Vagina (tissue), 2 donors: ENCODE data around the gene FAM186B. TPM values are rescaled to one million over a fixed set of nuclear protein-coding genes. Genes with fewer than 3 reads are reported as not detected.

Experiments
- DNase-seq, 2 donors: peaks; one replicate each; pipeline ENCODE4 v3.0.0-alpha.2; 2017; ENCODE audit errors: extremely low spot score in 2 of 2
- H3K27ac ChIP-seq: fragments of 200-600 bp; sonication (generic); one replicate; pipeline ENCODE4 v1.5.1; 2019
- H3K27me3 ChIP-seq: fragments of 200-600 bp; sonication (generic); one replicate; pipeline ENCODE4 v1.5.1; 2019
- H3K36me3 ChIP-seq, 2 donors: fragments of 200-600 bp; sonication (generic); one replicate each; pipeline ENCODE4 v1.5.1; 2017 to 2019
- H3K4me1 ChIP-seq: fragments of 200-600 bp; sonication (generic); one replicate; pipeline ENCODE4 v1.5.1; 2019
- H3K4me3 ChIP-seq, 2 donors: fragments of 200-600 bp; sonication (generic); 1 replicate in 1 of 2; 2 replicates in 1 of 2; pipeline ENCODE4 v1.5.1; 2016 to 2019
- H3K9me3 ChIP-seq: fragments of 200-600 bp; sonication (generic); one replicate; pipeline ENCODE4 v1.5.1; 2019
- CTCF ChIP-seq, 3 experiments: fragments of 450-650 bp in 2 of 3; fragments of 200-600 bp in 1 of 3; sonication (generic) in 1 of 3; IDR thresholded peaks; one replicate each; pipeline ENCODE4 v1.5.1; 2017 to 2019; ENCODE audit warnings: antibody characterized with exemption in 3 of 3, mild to moderate bottlenecking in 2 of 3, moderate library complexity in 2 of 3
- POLR2A ChIP-seq, 2 donors: fragments of 450-650 bp; IDR thresholded peaks; one replicate each; pipeline ENCODE4 v1.6.1; 2017; ENCODE audit warnings: antibody characterized with exemption in 2 of 2, mild to moderate bottlenecking in 2 of 2, moderate library complexity in 2 of 2
- POLR2AphosphoS5 ChIP-seq, 2 donors: sonication (generic); formaldehyde crosslinking; IDR thresholded peaks; one replicate each; pipeline ENCODE4 v1.9.0; 2017; ENCODE audit warnings: antibody characterized with exemption in 2 of 2, mild to moderate bottlenecking in 2 of 2, low read depth in 1 of 2; ENCODE audit not compliant: insufficient read depth in 1 of 2
- intact Hi-C: fragments of 100-400 bp; cut with DNase I; formaldehyde crosslinking; loops from one replicate; pipeline ENCODE4 v1.15.1; 2023
- total RNA-seq: library from RNA; depleted of rRNA; stranded (reverse); fragments of >200 nt; gene quantifications from one replicate; pipeline ENCODE4 v1.2.3, GENCODE V29; 2016

FAM186B gene
- total RNA-seq, 1 donor from 2014 or later, result not detected

DNA sequence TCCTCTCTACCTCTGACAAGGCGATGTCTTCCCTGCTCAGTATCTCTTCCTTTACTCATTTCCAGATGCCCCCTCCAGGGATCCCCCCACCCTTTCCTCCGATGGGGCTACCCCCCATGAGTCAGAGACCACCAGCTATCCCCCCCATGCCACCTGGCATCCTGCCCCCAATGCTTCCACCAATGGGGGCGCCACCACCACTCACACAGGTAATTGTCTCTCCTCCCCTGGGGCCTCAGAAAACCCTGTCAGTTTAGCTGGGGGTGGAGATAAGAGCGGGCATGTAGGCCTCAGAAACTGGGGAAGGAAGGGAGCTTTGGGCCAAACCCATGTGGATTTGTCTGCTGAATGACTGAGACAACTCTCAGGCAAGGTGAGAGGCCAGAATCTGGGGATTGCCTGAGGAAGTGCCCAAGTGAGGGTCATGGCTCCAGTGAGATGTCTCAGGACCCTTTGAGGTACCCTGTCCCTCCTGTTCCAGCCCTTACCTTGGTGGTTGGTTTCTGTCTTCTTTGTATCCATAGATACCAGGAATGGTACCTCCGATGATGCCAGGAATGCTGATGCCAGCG, 26.0 kb upstream of the FAM186B start:
- H3K4me3 ChIP-seq, result no peak overlapping the region
- intact Hi-C loops, result no loop called here
- no peak overlapping the region for H3K27ac ChIP-seq
- no peaks in the 10 kb centered on the region for H3K9me3 ChIP-seq
- DNase-seq, result peak in 1 of 2 donors; percentile 72
- no peaks in the 10 kb centered on the region for H3K27me3 ChIP-seq
- TF ChIP-seq CTCF (IDR thresholded peaks at IDR 0.05) (no peak), POLR2AphosphoS5 (IDR thresholded peaks at IDR 0.05; ENCODE audit: insufficient read depth in 1 of 2, low read depth in 1 of 2) (no peak), POLR2A (IDR thresholded peaks at IDR 0.05) (no peak)
- no peaks in the 10 kb centered on the region for H3K36me3 ChIP-seq
- peaks cover 1% of the 10 kb centered on the region for H3K4me1 ChIP-seq

DNA sequence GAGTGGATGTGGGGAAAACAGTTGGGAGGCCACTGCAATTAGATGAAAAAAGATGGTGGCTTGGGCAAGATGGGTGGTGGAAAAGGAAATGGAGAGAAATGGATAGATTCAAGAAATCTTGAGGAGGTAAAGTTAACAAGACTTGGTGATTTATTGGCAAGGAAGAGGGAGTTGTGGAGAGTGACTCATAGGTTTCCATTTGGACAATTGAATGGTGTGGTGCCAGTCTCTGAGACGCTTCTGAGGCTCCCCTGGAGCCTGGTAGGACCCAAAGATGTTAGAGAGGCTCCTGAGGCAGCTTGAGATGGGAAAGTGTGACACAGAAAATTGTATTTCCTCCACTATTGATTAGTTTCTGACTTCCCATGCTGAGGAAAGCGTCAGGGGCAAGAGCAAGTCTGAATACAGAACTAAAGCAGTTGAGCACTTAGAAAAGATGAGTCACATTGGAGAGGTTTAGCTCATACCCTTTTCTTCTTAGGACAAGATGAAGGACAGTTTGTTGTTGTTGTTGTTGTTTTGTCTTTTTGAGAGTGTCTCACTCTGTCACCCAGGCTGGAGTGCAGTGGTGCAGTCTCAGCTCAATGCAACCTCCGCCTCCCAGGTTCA, 22.4 kb upstream of the FAM186B start:
- no peak overlapping the region for H3K27ac ChIP-seq
- no peaks in the 10 kb centered on the region for H3K36me3 ChIP-seq
- no peaks in the 10 kb centered on the region for H3K9me3 ChIP-seq
- H3K4me3 ChIP-seq, result no peak overlapping the region
- H3K4me1 ChIP-seq, result peaks cover 6% of the 10 kb centered on the region
- intact Hi-C loops, result no loop called here
- DNase-seq, result no peak
- H3K27me3 ChIP-seq, result no peaks in the 10 kb centered on the region
- TF ChIP-seq POLR2A (IDR thresholded peaks at IDR 0.05) (no peak), CTCF (IDR thresholded peaks at IDR 0.05) (no peak), POLR2AphosphoS5 (IDR thresholded peaks at IDR 0.05; ENCODE audit: insufficient read depth in 1 of 2, low read depth in 1 of 2) (no peak)

DNA sequence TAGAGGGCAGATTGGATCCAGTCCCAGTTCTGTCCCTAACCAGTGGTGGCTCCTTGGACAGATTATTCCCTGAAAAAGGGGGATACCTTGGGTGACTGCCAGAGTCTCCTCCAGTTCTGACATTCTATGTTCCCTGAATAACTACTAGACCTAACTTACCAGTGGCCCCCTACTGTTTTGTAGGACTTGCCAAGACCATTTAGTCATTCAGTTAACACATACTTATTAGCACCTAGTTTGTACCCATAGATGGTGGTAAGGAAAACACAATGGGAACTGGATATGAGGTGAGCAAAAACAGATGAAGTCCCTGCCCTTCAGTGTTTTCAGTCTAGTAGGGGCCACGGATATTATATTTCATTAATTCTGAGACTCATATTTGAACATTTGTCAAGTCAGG, 21.4 kb upstream of the FAM186B start:
- Histone ChIP-seq H3K27ac (no peak overlapping the region), H3K27me3 (no peaks in the 10 kb centered on the region), H3K9me3 (no peaks in the 10 kb centered on the region), H3K36me3 (no peaks in the 10 kb centered on the region), H3K4me1 (peaks cover 17% of the 10 kb centered on the region), H3K4me3 (no peak overlapping the region)
- no peak for TF ChIP-seq POLR2A (IDR thresholded peaks at IDR 0.05)
- DNase-seq, result no peak
- intact Hi-C loops, result no loop called here

- peaks cover 22% of the 10 kb centered on the region for H3K4me1 ChIP-seq
- H3K9me3 ChIP-seq, result no peaks in the 10 kb centered on the region
- peak in 1 of 2 donors; percentile 14 for DNase-seq
- H3K4me3 ChIP-seq, result no peak overlapping the region
- no peaks in the 10 kb centered on the region for H3K36me3 ChIP-seq
- intact Hi-C loops, result no loop called here
- no peak overlapping the region for H3K27ac ChIP-seq
- TF ChIP-seq POLR2A (IDR thresholded peaks at IDR 0.05), result no peak
- no peak for TF ChIP-seq CTCF (IDR thresholded peaks at IDR 0.05)
- TF ChIP-seq POLR2AphosphoS5 (IDR thresholded peaks at IDR 0.05; ENCODE audit: insufficient read depth in 1 of 2, low read depth in 1 of 2), result no peak
- H3K27me3 ChIP-seq, result no peaks in the 10 kb centered on the region
Observed at GRCh38 chr12:49626169-49626835, 20.9 kb upstream of the FAM186B start.

GRCh38 chr12:49624921-49625577, 19.6 kb upstream of the FAM186B start:
- H3K27me3 ChIP-seq, result no peaks in the 10 kb centered on the region
- DNase-seq, result peak in 1 of 2 donors; percentile 49
- no peaks in the 10 kb centered on the region for H3K9me3 ChIP-seq
- H3K27ac ChIP-seq, result no peak overlapping the region
- TF ChIP-seq CTCF (IDR thresholded peaks at IDR 0.05) (no peak), POLR2A (IDR thresholded peaks at IDR 0.05) (no peak), POLR2AphosphoS5 (IDR thresholded peaks at IDR 0.05; ENCODE audit: insufficient read depth in 1 of 2, low read depth in 1 of 2) (no peak)
- peaks cover 26% of the 10 kb centered on the region for H3K4me1 ChIP-seq
- no peaks in the 10 kb centered on the region for H3K36me3 ChIP-seq
- intact Hi-C loops, result loop anchor here (5.0 kb wide), 2 partner anchors 58 to 73 kb away; partner anchors contain the start of gene MCRS1
- H3K4me3 ChIP-seq, result no peak overlapping the region
